NCI-H2196 (cell line): ENCODE data around the gene BRD9.
"Not testable (repeated sequence)": the region's sequence is repeated elsewhere in the genome, so short reads cannot be mapped to it uniquely, and the experiment has no call there.

Source experiments
- DNase-seq: peaks from one replicate; lab custom pipeline; 2025; ENCODE audit not compliant: unreplicated experiment; lab: John Stamatoyannopoulos, UW

Gene BRD9

GRCh38 chr5:846602-847091, 46.0 kb downstream of the BRD9 start:
- not testable (repeated sequence) for DNase-seq

- DNase-seq, result not testable (repeated sequence)
Observed at GRCh38 chr5:845676-846601, 46.7 kb downstream of the BRD9 start.

- DNase-seq, result not testable (repeated sequence)
Observed at GRCh38 chr5:845031-845675, 47.4 kb downstream of the BRD9 start.

GRCh38 chr5:844426-844825, 48.2 kb downstream of the BRD9 start:
- not testable (repeated sequence) for DNase-seq

- DNase-seq, result not testable (repeated sequence)
Observed at GRCh38 chr5:843926-844325, 48.7 kb downstream of the BRD9 start.

- DNase-seq, result not testable (repeated sequence)
Observed at GRCh38 chr5:843371-843770, 49.2 kb downstream of the BRD9 start.

GRCh38 chr5:842402-843221, 50.0 kb downstream of the BRD9 start:
- not testable (repeated sequence) for DNase-seq

GRCh38 chr5:841531-842401, 50.8 kb downstream of the BRD9 start:
- not testable (repeated sequence) for DNase-seq

GRCh38 chr5:840974-841435, 51.6 kb downstream of the BRD9 start:
- DNase-seq, result not testable (repeated sequence)

- not testable (repeated sequence) for DNase-seq
Observed at GRCh38 chr5:840118-840973, 52.3 kb downstream of the BRD9 start.

- not testable (repeated sequence) for DNase-seq
Observed at GRCh38 chr5:838431-838851, 54.2 kb downstream of the BRD9 start.

- not testable (repeated sequence) for DNase-seq
Observed at GRCh38 chr5:837621-838121, 54.9 kb downstream of the BRD9 start.

GRCh38 chr5:835933-836612, 56.5 kb downstream of the BRD9 start:
- DNase-seq, result not testable (repeated sequence)

GRCh38 chr5:834013-834412, 58.6 kb downstream of the BRD9 start:
- DNase-seq, result not testable (repeated sequence)

GRCh38 chr5:828194-828593, 64.4 kb downstream of the BRD9 start:
- not testable (repeated sequence) for DNase-seq

GRCh38 chr5:825544-825943, 67.1 kb downstream of the BRD9 start:
- not testable (repeated sequence) for DNase-seq

GRCh38 chr5:821504-821903, 71.1 kb downstream of the BRD9 start:
- DNase-seq, result no peak

- DNase-seq, result no peak
Observed at GRCh38 chr5:820245-820644, 72.4 kb downstream of the BRD9 start.
